ENCODE measurements around the gene DYNC1H1. TPM values are rescaled to one million over a fixed set of nuclear protein-coding genes. Genes with fewer than 3 reads are reported as not detected.

Gene DYNC1H1
- total and polyA plus RNA-seq, 5 donors = 188 to 411 (median 288) TPM

DNA sequence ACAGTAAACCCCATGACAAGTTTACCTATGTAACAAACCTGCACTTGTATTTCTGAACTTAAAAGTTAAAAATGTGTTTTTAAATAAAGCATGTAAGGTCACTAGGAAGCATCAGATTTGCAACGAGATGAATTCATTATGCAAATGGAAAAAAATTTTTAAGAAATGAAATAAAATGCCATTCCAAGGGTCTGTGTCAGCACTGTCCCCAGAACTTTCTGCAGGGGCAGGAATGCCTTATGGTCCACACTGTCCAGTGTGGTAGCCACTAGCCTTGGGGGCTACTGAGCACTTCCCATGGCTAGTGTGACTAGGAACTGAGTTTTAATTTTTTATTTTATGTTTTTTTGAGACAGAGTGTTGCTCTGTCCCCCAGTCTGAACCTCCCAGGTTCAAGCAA is 73.3 kb downstream of the DYNC1H1 start:
- WGBS = 55% methylated on average over 1 of the region's 1 CpG
- no peak overlapping the region for H3K4me3 ChIP-seq (ENCODE audit: low read length)
- H3K27ac ChIP-seq (ENCODE audit: low read length) = no peak overlapping the region
- no peak for ATAC-seq
- H3K9me3 ChIP-seq (ENCODE audit: control insufficient read depth, low read length) = no peaks in the 10 kb centered on the region
- no peaks in the 10 kb centered on the region for H3K27me3 ChIP-seq (ENCODE audit: control insufficient read depth, insufficient read depth)
- intact Hi-C loops (cut with DNase I) = no loop called here
- DNase-seq = no peak
- no peaks in the 10 kb centered on the region for H3K4me1 ChIP-seq (ENCODE audit: control insufficient read depth, insufficient read depth, low read length)

DNA sequence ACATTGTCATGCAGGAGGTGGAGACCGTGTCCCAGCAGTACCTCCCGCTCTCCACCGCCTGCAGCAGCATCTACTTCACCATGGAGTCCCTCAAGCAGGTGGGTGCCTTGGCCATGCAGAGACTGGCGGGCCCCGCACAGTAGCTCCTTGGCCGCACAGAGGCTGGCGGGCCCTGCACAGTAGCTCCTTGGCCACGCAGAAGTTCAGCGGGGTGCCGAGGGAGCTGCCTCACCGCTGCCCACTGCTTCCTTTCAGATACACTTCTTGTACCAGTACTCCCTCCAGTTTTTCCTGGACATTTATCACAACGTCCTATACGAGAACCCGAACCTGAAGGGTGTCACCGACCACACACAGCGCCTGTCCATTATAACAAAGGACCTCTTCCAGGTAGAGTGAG is 74.8 kb downstream of the DYNC1H1 start:
- no peak overlapping the region for H3K4me3 ChIP-seq (ENCODE audit: low read length)
- ATAC-seq = no peak
- 91% methylated on average over 16 of the region's 16 CpGs for WGBS
- no peaks in the 10 kb centered on the region for H3K9me3 ChIP-seq (ENCODE audit: control insufficient read depth, low read length)
- intact Hi-C loops (cut with DNase I) = no loop called here
- no peaks in the 10 kb centered on the region for H3K27me3 ChIP-seq (ENCODE audit: control insufficient read depth, insufficient read depth)
- H3K27ac ChIP-seq (ENCODE audit: low read length) = no peak overlapping the region
- no peak for DNase-seq
- no peaks in the 10 kb centered on the region for H3K4me1 ChIP-seq (ENCODE audit: control insufficient read depth, insufficient read depth, low read length)

DNA sequence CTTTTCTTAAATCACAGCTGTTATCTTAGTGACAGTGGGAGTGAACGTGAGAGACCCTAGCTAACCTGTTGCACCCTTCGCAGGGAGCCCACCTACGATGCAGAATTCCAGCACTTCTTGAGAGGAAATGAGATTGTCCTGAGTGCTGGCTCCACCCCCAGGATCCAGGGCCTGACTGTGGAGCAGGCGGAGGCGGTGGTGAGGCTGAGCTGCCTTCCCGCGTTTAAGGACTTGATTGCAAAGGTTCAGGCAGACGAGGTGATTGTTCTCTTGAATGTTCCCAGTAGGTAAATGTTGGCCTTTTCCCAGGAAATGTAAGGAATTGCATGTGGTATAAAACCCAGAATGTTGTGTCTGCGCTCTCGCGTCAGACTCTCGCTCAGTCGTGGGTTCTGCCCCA is 75.8 kb downstream of the DYNC1H1 start:
- Histone ChIP-seq H3K4me3 (ENCODE audit: low read length) (no peak overlapping the region), H3K27ac (ENCODE audit: low read length) (no peak overlapping the region), H3K9me3 (ENCODE audit: control insufficient read depth, low read length) (no peaks in the 10 kb centered on the region), H3K27me3 (ENCODE audit: control insufficient read depth, insufficient read depth) (no peaks in the 10 kb centered on the region), H3K4me1 (ENCODE audit: control insufficient read depth, insufficient read depth, low read length) (no peaks in the 10 kb centered on the region)
- ATAC-seq (no peak), DNase-seq (peak in 1 of 3 donors; percentile 29)
- intact Hi-C loops (cut with DNase I) = loop anchor here in 2 of 4 donors (10.0 kb wide), 1 partner anchor 55 kb away; no protein-coding TSS in a partner anchor
- 88% methylated on average over 13 of the region's 13 CpGs for WGBS

DNA sequence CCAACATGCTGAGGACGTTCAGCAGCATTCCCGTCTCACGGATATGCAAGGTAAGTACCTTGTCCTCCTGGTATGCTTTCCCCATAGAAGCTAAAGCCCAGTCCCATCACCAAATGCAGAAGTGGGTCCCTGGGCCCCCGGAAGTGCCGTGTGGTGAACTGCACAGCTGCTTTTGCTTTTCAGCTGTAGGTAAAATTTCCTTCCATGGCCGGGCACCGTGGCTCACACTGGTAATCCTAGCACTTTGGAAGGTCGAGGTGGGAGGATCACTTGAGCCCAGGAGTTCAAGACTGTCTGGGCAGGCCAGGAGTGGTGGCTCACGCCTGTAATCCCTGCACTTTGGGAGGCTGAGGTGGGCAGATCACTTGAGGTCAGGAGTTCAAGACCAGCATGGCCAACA is 78.3 kb downstream of the DYNC1H1 start:
- Histone ChIP-seq H3K4me3 (ENCODE audit: low read length) (no peak overlapping the region), H3K9me3 (ENCODE audit: control insufficient read depth, low read length) (no peaks in the 10 kb centered on the region), H3K4me1 (ENCODE audit: control insufficient read depth, insufficient read depth, low read length) (no peaks in the 10 kb centered on the region), H3K27me3 (ENCODE audit: control insufficient read depth, insufficient read depth) (no peaks in the 10 kb centered on the region), H3K27ac (ENCODE audit: low read length) (no peak overlapping the region)
- ATAC-seq (no peak), DNase-seq (peak in 1 of 3 donors; percentile 27)
- intact Hi-C loops (cut with DNase I) = loop anchor here in 2 of 4 donors (10.0 kb wide), 1 partner anchor 52 kb away; no protein-coding TSS in a partner anchor
- 92% methylated on average over 9 of the region's 9 CpGs for WGBS

DNA sequence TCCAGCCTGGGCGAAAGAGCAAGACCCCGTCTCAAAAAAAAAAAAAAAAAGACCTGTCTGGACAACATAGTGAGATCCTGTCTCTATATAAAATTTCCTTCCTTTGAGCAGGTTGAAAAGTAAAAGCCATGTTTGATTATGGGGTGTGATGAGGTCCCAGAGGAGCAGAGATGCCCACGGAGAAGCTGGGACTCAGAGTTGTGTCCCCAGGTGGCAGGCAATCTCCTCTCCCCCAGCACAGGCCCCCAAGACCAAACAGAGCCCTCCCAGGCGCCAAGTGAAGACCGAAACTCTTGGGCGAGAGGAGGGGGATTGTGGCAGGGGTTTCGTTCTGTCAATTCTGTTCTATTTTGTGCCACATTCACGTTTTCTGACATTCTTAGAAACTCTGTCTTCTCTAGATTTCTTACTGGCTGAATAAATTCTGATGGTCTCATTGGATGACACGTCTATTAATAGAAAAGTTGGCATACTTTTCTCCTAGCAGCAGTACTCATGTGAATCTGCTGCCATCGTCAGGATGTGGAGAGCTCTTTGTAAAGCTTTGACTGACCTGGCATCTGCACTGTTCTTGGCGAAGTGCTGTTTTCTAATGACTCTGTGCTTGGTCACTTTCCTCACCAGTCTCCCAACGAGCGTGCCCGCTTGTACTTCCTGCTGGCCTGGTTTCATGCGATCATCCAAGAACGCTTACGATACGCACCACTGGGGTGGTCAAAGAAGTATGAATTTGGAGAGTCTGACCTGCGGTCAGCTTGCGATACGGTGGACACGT is 79.1 kb downstream of the DYNC1H1 start:
- no peaks in the 10 kb centered on the region for H3K4me1 ChIP-seq (ENCODE audit: control insufficient read depth, insufficient read depth, low read length)
- H3K4me3 ChIP-seq (ENCODE audit: low read length) = no peak overlapping the region
- no peaks in the 10 kb centered on the region for H3K27me3 ChIP-seq (ENCODE audit: control insufficient read depth, insufficient read depth)
- 68% methylated on average over 22 of the region's 22 CpGs for whole genome bisulfite sequencing
- ATAC-seq (peak; percentile 48 to 53), DNase-seq (no peak)
- peak overlapping the region; percentile 91 for H3K27ac ChIP-seq (ENCODE audit: low read length)
- intact Hi-C loops (cut with DNase I) = loop anchor here in 2 of 4 donors (10.0 kb wide), 1 partner anchor 51 kb away; no protein-coding TSS in a partner anchor
- no peaks in the 10 kb centered on the region for H3K9me3 ChIP-seq (ENCODE audit: control insufficient read depth, low read length)

DNA sequence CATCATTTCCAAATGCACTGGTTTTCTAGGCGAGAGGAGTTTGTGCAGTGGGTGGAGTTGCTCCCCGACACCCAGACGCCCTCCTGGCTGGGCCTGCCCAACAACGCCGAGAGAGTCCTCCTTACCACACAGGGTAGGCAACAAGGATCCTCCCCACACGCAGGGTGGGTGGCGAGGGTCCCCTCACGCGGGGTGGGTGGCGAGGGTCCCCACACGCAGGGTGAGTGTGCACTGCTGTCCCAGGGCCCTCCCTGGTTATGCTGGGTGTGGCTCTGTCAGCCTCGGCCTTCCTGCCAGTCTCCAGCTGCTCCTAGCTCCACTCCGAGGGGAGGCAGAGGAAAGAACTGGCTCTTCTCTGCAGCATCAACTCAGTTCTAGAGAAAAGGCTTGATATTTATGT is 80.2 kb downstream of the DYNC1H1 start:
- Histone ChIP-seq H3K27me3 (ENCODE audit: control insufficient read depth, insufficient read depth) (no peaks in the 10 kb centered on the region), H3K27ac (ENCODE audit: low read length) (no peak overlapping the region), H3K4me1 (ENCODE audit: control insufficient read depth, insufficient read depth, low read length) (no peaks in the 10 kb centered on the region), H3K4me3 (ENCODE audit: low read length) (no peak overlapping the region), H3K9me3 (ENCODE audit: control insufficient read depth, low read length) (no peaks in the 10 kb centered on the region)
- no peak for DNase-seq
- intact Hi-C loops (cut with DNase I) = loop anchor here in 2 of 4 donors (10.0 kb wide), 1 partner anchor 50 kb away; no protein-coding TSS in a partner anchor
- 81% methylated on average over 13 of the region's 13 CpGs for WGBS
- ATAC-seq = no peak

DNA sequence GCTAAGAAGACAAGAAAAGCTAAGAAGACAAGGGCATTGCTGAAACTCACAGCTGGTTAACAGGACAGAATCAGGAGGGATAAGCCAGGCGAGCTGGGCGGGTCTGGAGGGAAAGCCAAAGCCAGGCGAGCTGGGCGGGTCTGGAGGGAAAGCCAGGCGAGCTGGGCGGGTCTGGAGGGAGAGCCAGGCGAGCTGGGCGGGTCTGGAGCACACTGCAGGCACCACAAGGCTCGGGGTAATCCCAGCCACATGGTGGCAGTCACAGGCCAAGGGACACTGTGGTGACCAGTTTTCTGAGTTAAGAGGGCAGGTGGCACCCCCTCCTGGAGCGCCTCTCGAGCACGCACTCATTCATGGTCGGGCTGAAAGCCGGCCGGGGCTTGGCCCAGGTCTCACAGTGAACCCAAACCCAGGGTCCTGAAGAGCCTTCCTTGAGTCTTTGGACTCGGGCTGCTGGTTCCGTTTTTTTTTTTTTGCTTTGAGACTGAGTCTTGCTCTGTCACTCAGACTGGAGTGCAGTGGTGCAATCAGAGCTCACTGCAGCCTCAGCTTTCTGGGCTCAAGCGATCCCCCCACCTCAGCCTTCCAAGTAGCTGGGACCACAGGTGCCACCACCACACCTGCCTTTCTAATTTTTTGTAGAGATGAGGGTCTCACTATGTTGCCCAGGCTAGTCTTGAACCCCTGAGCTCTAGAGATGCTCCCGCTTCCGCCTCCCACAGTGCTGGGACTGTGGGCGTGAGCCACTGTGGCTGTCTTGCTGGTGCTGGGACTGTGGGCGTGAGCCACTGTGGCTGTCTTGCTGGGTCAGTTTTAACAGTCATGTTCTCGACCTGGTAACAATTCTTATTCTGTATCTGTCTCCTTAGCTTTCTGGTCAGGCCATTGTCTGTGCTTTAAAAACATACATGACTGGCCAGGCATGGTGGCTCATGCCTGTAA is 82.2 kb downstream of the DYNC1H1 start:
- Histone ChIP-seq H3K27me3 (ENCODE audit: control insufficient read depth, insufficient read depth) (no peaks in the 10 kb centered on the region), H3K27ac (ENCODE audit: low read length) (no peak overlapping the region), H3K4me3 (ENCODE audit: low read length) (no peak overlapping the region), H3K4me1 (ENCODE audit: control insufficient read depth, insufficient read depth, low read length) (no peaks in the 10 kb centered on the region), H3K9me3 (ENCODE audit: control insufficient read depth, low read length) (no peaks in the 10 kb centered on the region)
- ATAC-seq (peak; percentile 91 to 92), DNase-seq (peak; percentile 91 to 95 (median 95))
- intact Hi-C loops (cut with DNase I) = loop anchor here in 2 of 4 donors (10.0 kb wide), 1 partner anchor 48 kb away; no protein-coding TSS in a partner anchor
- WGBS = 49% methylated on average over 23 of the region's 23 CpGs

DNA sequence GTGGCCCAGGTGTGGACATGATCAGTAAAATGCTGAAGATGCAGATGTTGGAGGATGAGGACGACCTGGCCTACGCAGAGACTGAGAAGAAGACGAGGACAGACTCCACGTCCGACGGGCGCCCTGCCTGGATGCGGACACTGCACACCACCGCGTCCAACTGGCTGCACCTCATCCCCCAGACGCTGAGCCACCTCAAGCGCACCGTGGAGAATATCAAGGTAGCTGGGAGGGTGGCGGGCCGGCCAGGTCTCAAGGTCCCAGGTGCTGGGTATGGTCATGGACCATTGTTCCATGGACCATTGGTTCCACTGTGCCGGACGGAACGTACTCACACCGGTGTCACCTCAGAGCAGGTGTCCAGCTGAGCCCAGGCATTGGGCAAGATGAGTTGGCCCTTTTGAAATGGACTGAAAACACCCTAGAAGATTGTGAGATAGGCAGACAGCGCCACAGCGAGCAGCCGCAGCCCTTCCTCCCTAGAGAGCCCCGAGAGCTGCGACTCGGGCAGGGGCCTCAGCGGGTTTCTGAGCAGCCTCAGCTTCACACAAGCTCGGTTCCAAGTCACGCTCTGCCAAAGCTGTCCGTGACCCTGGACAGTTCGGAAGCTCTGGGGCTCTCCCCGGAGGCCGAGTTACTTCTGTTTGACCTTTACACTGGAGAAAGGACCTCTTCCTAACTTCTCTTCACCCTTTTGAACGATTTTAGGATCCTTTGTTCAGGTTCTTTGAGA is 83.6 kb downstream of the DYNC1H1 start:
- 90% methylated on average over 33 of the region's 33 CpGs for WGBS
- ATAC-seq (no peak), DNase-seq (no peak)
- Histone ChIP-seq H3K27me3 (ENCODE audit: control insufficient read depth, insufficient read depth) (no peaks in the 10 kb centered on the region), H3K4me3 (ENCODE audit: low read length) (no peak overlapping the region), H3K4me1 (ENCODE audit: control insufficient read depth, insufficient read depth, low read length) (no peaks in the 10 kb centered on the region), H3K9me3 (ENCODE audit: control insufficient read depth, low read length) (no peaks in the 10 kb centered on the region), H3K27ac (ENCODE audit: low read length) (no peak overlapping the region)
- intact Hi-C loops (cut with DNase I) = loop anchor here in 2 of 4 donors (10.0 kb wide), 1 partner anchor 47 kb away; no protein-coding TSS in a partner anchor

DNA sequence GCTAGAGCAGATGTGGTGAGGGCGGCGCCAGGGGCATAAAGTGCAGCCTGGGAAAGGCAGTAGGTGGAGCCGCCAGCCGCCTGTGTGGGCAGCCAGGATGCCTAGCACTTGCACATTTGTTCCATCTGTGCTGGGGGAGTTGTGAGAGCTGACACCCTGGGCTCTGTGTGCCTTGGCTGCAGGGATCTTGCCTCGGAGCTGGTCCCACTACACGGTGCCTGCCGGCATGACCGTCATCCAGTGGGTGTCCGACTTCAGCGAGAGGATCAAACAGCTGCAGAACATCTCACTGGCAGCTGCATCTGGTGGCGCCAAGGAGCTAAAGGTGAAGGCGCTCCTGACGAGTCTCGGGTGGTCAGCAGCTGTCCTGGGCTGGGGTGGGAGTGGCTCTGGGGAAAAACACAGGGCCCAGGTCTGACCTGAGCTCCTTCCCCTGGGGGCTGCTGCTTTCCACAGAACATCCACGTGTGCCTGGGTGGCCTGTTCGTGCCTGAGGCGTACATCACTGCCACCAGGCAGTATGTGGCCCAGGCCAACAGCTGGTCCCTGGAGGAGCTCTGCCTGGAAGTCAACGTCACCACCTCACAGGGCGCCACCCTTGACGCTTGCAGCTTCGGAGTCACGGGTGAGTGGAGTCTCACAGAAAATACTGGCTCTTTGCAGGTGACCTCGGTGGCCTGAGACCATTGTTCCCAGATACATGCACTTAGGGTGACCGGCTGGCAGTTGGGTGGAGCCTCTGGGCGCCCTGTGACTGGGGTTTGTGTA is 85.1 kb downstream of the DYNC1H1 start:
- Histone ChIP-seq H3K27ac (ENCODE audit: low read length) (no peak overlapping the region), H3K4me3 (ENCODE audit: low read length) (no peak overlapping the region), H3K9me3 (ENCODE audit: control insufficient read depth, low read length) (no peaks in the 10 kb centered on the region), H3K27me3 (ENCODE audit: control insufficient read depth, insufficient read depth) (no peaks in the 10 kb centered on the region), H3K4me1 (ENCODE audit: control insufficient read depth, insufficient read depth, low read length) (no peaks in the 10 kb centered on the region)
- DNase-seq (no peak), ATAC-seq (no peak)
- intact Hi-C loops (cut with DNase I) = loop anchor here in 2 of 4 donors (10.0 kb wide), 1 partner anchor 45 kb away; no protein-coding TSS in a partner anchor
- 79% methylated on average over 25 of the region's 25 CpGs for WGBS

DNA sequence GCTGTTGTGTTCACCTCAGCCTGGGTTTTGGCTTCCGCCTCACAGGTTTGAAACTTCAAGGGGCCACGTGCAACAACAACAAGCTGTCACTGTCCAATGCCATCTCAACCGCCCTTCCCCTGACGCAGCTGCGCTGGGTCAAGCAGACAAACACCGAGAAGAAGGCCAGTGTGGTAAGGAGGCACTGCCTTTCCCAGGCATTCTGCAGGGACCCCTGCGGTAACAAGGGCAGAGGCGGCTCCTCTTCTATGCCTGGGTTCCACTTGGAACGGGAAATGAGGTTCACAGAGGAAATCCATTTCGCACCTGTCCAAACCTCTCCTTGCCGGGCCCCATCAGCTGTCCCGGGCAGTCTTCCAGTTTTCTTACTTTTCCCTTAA is 85.6 kb downstream of the DYNC1H1 start:
- intact Hi-C loops (cut with DNase I) = no loop called here
- 90% methylated on average over 12 of the region's 12 CpGs for WGBS

More for the DNA sequence above, 85.6 kb downstream of the DYNC1H1 start:
- ATAC-seq = no peak
- Histone ChIP-seq H3K27me3 (ENCODE audit: control insufficient read depth, insufficient read depth) (no peaks in the 10 kb centered on the region), H3K27ac (ENCODE audit: low read length) (no peak overlapping the region), H3K4me3 (ENCODE audit: low read length) (no peak overlapping the region), H3K4me1 (ENCODE audit: control insufficient read depth, insufficient read depth, low read length) (no peaks in the 10 kb centered on the region), H3K9me3 (ENCODE audit: control insufficient read depth, low read length) (no peaks in the 10 kb centered on the region)
- no peak for DNase-seq
